Measurements from ENCODE around the gene SH3BP5.

The SH3BP5 gene

DNA sequence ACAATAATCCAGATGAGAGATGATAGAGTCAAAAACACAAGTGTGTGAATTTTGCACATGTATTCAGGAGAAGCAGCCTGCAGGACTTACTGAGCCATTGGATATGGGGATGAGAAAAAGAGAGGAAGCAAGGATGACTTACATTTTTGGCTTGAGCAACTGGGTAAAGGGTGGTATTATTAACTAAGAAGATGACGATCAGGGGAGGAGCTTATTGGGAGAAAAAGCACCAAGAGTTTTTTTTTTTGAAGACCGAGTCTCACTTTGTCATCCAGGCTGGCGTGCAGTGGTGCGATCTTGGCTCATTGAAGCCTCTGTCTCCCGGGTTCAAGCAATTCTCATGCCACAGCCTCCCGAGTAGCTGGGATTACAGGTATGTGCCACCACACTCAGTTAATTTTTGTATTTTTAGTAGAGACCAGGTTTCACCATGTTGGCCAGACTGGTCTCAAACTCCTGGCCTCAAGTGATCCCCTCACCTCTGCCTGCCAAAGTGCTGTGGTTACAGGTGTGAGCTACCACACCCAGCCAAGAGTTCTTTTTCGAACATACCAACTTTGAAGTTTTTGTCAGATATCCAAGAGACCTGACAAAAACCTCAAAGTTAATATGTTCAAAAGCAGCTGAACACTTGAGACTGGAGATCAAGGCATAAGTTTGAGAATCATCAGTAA, 14.8 kb upstream of the SH3BP5 start:
- DNase-seq = peak; percentile 38

DNA sequence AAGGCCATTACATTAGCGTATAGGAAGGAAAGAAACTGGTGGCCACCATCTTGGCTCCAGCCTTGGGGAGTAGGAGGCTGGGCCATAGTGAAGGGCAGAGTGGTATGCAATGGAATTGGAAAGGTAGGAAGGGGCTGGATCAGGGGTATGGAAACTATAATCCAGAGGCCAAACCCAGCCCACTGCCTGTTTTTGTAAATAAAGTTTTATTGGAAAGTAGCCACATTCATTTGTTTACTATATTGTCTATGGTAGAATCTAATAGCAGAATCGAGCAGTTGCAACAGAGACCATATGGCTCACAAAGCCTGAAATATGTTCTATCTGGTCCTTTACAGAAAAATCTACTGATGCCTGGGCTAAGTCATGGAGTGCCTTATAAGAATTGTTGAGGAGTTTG, 14.1 kb upstream of the SH3BP5 start:
- no peak for DNase-seq

DNA sequence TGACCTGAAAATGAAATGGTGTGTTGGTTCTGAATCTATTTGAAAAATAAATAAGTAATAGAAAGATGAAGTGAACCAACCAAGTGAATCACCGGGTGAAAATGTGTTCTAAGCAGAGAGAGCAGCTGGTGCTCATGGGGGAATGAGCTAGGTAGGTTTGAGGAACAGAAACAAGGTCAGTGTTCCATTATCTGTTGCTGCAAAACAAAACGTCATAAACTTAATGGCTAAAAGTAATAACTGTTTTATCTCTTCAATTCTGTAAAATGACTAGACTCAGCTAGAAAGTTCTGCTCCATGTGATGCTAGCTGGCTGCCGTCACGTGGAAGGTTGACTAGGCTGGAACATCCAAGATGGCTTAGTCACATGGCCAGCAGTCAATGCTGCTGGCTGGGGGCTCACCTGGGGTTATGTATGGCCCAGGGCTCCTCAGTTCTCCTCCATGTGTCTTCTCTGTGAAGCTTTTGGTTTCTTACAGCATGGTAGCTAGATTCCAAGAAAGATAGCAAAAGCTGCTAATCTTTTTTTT, 13.3 kb upstream of the SH3BP5 start:
- no peak for DNase-seq

DNA sequence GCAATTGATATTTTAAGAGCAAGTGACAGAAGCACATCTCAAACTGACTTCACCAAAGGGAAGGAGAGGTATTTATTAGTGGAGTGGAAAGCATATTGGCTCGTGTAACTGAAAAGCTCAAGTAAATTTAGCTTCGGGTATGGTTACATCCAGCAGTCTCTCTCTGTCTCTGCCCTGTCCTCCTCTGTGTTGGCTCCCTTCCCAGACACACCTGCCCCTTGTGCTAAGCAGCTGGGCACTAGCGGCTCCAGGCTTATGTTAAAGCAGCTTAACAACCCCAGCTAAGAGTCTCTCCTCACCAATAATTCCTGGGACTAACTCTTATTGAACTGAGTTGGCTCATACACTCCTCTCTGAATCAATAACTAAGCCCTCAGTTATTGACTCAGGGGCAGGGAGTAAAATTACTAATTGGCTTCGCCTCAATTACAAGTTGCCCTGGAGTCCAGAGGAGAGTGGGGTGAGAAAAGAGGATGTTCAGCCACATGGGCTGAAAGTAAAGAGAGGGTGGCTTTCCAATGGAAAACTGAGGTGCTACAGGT, 12.8 kb upstream of the SH3BP5 start:
- DNase-seq = no peak

DNA sequence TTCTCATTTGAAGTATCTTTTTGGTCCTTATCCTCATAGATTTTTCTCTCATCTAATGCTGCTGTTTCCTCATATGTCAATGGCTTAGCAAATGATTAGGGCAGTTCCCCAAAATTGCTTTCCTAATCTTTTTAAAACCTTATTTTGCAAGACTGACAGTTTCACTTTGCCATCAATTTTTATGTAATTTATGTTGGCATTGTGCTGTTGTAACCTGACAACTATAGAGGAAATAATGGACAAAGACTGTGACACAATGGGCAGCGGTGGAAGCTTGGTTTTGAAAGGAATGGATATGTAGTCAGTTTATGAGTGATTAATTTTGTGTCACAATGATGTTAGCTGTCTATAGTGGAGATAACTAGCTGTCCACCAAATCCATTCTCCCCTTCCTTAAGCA, 10.6 kb upstream of the SH3BP5 start:
- no peak for DNase-seq

DNA sequence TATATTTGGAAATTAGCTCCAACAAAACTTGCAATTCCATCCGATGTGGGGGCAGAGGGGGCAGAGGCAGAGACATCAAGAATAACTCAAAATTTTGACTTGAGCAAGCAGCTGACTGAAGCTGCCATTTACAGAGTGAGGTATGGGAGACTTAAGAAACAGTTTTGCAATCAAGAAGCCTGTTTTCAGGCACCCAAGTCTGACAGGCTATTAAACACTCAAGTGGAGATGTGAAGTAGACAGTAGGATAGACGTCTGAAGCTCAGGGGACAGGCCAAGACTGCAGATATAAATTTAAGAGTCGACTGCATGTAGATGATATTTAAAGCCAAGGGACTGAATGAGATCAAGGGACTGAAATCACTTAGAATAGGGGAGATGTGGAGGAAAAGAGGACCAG, 9.9 kb upstream of the SH3BP5 start:
- DNase-seq = no peak

DNA sequence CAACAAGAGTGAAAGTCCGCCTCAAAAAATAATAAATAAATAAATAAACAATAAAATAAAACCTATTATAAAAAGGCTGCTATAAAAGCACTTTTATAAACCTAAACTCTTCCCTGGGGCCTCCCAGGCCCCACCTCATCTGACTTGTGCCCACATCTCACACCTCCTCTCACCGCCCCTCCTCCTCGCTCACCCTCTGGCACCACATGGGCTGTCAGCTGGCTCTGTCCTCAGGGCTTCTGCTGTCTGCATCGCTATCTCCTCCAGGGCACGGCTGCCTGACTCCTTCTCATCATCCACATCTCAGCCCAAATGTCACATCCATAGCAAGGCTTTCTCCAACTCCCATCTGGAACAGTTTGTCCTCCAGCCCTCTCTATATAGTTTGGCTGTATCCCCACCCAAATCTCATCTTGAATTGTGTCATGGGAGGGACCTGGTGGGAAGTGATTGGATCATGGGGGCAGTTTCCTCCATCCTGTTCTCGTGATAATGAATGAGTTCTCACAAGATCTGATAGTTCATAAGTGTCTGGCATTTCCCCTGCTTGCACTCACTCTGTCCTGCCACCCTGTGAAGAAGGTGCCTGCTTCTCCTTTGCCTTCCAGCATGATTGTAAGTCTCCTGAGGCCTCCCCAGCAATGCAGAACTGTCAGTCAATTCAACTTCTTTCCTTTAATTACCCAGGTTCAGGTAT, 8.8 kb upstream of the SH3BP5 start:
- DNase-seq = no peak

DNA sequence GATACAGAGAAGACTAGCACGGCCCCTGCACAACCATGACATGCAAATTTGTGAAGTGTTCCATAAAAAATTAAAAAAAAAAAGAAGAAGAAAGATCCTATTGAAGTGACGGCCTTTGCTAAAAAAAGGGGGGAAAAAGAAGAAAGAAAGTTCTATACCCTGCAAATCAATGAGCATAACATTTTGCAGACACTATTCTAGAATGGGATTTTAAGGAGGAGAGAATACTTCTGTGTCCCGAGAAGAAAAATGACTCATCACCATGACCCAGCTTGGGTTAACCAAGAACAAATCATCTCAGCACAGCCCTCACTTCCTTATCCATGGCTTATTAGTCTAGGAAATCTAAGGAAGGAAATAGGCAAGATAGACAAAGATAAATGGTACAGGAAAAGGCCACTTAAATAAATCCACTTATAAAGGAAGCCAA, 7.4 kb upstream of the SH3BP5 start:
- DNase-seq = no peak

DNA sequence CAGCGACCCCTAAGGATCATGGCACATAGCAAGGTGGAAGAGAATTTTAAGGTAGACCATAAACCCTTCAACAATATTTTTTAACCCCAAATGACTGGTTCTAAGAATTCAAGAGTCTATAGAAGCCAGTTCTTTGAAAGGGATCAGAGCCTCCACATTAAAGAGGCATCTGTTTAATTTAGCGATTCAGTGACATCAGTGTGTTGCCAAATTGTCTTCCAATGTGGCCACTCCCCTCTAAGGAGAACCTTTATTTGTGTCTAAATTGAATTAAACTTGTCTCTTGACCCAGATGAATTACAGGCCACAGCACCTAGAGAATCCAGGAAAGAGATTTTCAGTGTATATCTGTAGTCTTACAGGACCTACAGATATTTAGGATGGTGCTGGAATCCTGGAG, 6.6 kb upstream of the SH3BP5 start:
- no peak for DNase-seq

DNA sequence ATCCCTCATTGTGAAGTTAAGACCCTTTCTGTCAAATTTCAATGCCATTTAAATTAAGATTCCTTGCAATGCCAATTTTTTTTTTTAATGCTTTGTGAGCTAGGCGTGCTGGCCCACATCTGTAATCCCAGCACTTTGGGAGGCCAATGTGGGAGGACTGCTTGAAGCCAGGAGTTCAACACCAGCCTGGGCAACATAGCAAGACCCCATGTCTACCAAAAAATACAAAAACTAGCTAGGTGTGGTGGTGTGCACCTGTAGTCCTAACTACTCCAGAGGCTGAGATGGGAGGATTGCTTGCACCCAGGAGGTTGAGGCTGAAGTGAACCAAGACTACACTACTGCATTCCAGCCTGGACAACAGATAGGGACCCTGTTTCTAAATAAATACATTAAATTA, 5.6 kb upstream of the SH3BP5 start:
- no peak for DNase-seq

DNA sequence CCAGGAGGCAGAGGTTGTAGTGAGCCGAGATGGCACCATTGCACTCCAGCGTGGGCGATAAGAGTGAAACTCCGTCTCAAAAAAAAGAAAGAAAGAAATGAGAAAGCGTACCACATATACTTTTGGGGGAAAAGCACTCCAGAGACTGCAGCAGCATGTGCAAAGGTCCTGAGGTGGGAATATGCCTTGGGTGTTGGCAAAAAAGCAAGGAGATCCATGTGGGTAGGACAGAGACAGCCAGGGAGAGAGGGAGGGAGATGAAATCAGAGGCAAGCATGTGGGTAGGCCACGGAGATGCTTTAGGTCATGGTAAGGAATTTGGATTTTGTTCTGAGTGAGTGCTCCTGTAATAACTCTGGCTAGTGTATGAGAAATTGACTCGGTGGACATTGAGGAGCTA, 3.7 kb upstream of the SH3BP5 start:
- no peak for DNase-seq

DNA sequence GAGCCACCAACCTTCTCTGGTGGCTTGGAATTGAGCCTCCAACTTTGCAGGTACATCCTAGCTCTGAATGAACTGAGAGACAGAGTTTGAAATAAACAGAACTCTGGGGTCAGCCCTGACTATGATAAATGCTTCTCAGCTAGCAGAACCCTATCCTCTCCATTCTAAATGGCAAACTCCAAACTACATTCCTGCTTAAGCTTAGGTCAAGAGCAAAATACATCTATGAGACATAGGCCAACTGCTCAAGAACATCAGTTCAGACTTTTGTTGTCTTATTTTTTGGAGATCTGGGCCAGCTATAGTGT, 1.5 kb upstream of the SH3BP5 start:
- DNase-seq = no peak

DNA sequence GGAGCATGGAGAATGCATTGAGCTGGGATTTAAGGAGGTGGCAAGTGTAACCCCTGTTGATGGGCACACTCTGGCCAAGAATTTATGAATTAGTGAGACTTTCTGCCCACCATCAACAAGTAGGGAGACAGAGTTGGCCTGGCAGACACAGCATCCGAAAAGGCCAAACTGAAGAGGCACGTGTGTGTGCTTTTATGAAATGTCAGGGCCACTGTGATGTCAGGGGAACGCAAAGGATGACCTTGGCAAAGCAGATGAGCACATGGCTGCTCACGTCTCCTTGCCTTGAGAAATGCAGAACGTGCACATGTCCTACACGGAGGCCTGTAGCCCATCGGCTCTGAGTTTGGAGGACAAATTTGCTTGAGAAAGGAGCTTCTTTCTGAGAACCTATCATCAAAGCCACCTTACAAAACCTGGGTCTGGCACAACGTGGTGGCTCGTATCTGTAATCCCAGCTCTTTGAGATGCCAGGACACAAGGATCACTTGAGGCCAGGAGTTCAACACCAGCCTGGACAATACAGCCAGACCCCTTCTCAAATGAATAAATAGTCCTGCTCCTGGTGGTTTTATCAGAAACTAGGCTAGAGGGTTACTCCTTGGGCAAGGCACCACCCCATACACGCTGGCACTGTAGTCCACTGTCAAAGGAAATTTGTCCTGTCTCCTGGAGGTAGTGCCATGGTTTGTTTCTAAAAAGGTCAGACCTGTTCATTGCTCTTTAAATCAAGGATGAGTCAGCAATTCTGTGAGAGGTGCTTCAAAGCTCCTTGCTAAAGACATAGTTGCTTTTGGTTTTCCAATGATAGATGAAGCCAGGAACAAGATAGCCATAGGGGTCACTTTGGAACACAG, 941 bp upstream of the SH3BP5 start:
- no peak for DNase-seq

DNA sequence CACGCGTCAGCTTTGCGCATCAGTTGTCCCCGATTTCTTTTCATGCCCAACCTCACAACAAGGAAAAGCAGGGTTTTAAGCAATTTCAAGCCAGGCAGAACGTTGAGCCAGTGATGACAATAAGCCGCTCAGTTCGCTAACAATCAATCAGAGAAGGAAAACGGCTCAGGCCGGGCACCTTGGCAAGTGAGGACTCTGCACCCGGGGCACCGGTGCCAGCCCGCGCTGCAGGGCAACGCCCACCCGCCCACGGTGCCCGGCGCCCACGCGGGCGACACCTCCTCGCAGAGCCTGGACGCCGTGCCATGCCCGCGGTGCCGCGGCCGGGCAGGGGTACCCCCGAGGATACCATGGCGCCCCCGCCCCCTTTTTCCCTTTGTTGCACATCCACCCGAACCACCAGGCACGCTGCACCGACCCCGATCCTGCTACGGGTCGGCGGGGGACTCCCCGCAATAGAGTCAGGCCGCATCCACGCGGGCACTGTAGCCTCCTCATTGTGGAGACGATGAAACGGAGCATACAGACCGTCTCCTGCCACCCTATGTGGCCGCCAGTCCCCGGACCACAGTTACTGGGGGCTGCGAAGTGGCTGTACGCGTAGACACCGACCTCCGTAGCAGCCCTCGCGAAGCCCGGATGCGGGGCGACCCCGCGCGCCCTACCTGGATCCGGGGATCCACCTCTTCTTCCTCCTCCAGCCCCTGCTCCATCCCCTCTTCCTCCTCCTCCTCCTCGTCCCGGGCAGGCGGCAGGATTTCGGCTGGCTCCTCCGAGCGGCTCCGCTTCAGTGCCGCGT, 581 bp downstream of the SH3BP5 start:
- DNase-seq = peak; percentile 60

DNA sequence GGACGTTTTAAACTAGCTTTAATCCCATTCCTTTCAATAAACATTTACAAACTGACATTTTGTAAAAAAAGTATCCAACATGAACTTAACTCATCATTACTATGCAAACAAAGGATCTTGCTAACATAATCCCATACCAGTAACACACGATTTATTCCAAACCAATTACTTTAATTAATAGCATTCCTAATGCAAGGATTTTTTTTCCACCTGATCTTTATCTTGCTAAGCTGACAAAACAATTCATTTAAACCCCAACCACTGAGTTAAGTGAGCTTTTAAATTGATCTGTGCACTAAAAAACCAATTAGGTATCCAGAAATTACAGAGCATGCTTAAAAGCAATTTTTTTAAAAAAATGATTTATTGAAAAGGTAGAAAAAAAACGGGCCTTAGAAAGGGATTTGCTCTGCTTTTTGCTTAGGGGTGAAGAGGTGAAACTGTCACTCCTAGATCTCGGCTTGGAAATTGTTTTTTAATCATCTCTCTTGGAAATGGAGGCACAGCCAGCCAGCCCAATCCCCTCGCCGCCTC, 1.2 kb downstream of the SH3BP5 start:
- DNase-seq = no peak

DNA sequence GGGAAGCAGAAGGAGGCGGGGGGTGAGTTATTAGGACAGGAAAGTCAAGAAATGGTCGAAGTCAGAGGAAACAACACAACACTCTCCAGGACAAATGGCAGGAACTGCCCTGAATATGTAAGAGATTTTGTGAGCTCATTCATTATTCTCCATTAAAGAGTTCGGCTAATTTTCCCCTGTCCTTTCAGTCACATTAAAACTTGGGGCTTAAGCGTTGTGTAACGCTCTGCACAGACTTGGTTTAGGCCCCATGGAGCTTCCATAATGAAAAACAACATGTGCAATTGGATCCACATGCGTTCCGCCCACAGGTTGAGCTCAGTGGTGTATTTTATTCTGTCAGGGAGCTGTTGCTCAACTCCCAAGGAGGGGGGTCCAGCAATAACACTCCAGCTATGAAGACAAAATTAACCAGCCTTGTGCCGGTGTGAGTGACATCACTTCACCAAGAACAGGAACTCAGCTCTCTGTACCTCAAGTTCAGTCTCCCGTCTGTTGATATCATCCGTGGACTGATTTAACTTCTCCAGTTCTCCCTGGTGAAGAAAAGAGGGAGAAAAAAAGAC, 2.3 kb downstream of the SH3BP5 start:
- DNase-seq = no peak

DNA sequence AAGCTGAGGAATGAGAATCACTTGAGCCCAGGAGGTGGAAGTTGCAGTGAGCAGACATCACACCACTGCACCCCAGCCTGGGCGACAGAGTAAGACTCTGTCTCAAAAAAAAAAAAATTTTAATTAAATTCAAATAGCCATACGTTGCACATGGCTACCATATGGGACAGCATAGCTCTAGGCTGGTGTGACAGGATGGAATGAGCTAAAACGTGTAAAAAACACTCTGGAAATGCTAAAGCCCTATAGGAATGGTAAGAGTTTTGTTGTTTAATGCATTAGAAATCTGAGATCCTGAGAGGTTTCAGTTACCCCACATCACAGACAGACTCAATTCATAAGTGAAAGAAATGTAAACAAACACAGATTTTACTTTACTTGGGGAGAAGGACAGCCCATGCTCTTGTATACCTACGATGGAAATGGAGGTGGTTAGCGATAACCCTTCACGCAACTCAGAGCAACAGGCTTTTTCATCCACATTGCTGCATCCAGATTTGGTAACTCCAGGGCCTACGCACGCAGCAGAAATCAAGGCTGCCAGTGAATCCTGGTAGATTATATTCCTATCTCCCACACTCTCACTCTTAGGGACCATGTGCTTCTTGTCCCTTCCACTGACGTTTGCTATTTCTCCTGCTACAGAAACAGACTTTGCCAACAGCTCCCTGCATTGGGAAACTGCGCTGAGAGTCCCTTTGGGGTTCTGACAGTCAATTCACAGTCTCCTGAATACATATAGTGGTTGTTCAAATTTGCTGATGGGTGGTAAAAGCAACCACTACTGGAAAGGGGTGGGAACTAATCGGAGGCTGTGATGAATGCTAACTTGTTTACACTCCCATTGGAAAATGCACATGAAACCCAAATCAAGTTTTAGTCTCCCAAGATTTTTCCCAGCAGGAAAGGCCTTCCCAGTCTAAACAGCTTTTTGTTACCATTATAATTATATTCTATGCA, 3.1 kb downstream of the SH3BP5 start:
- DNase-seq = no peak

DNA sequence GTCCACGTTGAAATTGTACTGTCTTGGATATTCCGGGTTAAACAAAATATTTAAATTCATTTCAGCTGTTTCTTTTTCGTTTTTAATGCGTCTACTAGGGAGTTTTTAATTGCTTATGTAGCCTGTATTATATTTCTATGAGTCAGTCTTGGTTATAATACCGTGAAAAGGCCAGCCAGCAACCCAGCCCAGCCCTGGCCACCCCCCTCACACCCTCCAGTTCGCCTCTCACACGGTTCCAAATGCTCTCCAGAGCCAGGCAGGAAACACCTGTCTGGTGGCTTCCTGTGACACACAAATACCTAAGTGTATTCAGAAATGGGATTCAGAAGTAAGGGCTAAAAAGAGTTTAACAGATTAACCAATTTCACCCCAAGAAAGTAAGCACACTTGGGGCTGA, 4.4 kb downstream of the SH3BP5 start:
- DNase-seq = peak; percentile 63

DNA sequence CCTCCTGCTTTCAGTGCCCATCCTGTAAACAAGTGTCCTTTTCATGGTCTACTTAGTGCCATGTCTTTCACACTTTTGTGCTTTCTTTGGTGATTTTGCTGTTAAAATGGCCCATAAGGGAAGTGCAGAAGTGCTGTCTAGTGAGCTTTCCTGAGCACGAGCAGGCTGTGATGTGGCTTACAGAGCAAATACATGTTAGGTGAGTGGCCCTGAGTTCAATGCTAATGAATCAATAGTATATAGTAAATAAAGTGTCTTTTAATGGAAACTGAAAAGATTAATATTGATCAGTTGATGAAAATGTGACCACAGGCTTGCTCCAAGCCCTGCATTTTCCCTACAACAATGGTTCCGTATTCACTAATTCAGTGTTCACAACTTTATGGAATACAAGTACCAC, 5.7 kb downstream of the SH3BP5 start:
- no peak for DNase-seq

DNA sequence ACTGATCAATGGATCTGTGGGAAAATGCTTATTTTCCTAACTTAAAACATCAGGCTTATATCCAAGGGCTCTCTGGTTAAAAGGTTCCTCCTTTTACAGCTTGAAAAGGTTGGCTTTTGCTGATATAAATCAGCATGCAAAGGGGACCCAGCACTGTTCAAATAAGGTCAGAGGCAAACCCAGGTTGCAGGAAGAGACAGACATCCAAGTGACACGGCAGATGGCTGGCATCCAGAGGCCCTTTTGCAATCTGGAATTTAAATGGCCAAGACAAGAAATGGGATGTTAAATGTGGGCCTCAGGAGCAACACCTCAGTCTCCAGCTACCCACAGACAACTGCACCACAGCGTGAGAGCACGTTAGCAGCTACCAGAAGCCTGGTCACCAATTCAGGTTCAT, 6.3 kb downstream of the SH3BP5 start:
- DNase-seq = no peak

DNA sequence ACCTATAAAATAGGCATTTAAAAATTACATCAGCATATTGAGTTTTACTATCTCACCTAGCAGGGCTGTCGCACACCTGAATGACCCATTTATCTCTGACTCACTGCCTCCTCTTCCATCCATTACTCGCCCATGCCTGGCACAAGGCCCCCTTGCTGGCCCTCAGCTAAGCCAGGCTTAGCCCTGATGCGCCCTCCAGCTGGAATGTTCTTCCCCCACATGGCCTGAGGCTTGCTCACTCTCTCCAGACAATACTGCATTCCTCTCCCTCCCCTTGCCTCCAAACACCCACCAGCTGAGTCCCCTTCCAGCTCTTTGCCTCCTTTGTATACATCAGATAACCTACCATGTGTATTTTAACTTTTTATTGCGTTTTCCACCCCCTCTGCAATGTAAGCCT, 7.2 kb downstream of the SH3BP5 start:
- DNase-seq = no peak

Measured in CD4-positive, alpha-beta T cell treated with Interleukin-17A for 4 hours (primary cell).